Astrocyte of the spinal cord (primary cell): ENCODE measurements around the gene CHD3.

Source experiments
- DNase-seq: peaks from one replicate; pipeline ENCODE4 v3.0.0; 2011; ENCODE audit warnings: low read depth, low spot score
- H3K4me3 ChIP-seq: 2 replicates; pipeline ENCODE4 v1.5.1; 2011; ENCODE audit warnings: low read depth, mild to moderate bottlenecking, low read length, moderate library complexity
- CTCF ChIP-seq: IDR thresholded peaks from 2 replicates; pipeline ENCODE4 v1.5.1; 2012; ENCODE audit warnings: low read depth, mild to moderate bottlenecking, low read length, inconsistent platforms
- in situ Hi-C: cut with HindIII; loops from 2 replicates; pipeline ENCODE4 v1.10.0; 2017; ENCODE audit warnings: low sequenced_read_pairs

The CHD3 gene

DNA sequence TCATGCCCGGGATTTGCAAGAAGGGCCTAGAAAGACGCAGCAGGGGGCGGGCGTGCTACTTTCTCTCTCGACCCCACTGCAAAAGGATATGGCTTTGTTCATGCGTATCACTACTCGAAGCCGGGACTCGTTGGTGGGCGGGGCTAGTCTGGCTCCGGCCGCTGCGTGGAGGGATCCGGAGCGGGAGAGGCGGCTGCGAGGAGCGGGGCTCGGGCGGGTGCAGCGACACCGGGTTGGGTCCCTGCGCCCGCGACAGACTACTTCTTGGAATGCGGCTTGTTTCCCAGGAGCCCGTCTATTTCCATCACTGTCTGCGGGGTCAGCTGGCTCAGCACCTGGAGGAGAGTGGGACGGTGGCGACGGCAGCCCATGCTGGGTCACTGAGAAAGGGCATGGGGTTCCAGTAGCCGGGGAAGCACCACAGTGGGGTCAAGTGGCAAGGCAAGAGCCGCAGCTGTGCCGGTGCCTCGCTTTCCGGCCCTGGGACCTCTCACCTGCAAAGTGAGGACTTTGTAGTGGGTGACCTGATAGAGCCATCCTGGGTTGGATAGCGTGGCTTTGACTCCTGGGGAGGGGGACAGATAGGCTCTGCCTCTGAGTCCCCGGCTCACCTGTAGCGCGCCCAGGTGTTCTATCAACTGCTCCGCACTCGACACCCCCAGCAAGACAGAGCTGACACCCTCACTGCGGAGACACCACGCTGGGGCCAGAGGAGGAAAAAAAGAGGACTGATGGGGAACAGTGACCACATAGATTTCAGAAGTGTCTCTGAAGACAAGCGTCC, 34.4 kb downstream of the CHD3 start:
- in situ Hi-C loops: no loop called here
- peak; percentile 80 for DNase-seq
- no peak for TF ChIP-seq CTCF
- H3K4me3 ChIP-seq: peak overlapping the region; percentile 37

GRCh38 chr17:7927596-7927995, 39.0 kb downstream of the CHD3 start:
- no peak for DNase-seq
- no peak for TF ChIP-seq CTCF
- no peak overlapping the region for H3K4me3 ChIP-seq
- in situ Hi-C loops: no loop called here

GRCh38 chr17:7929158-7930023, 40.8 kb downstream of the CHD3 start, which contains the start of gene KCNAB3:
Gene KCNAB3, minus strand, starts transcription at chr17:7929856. Its CDS starts 421 bp downstream, at chr17:7929435.
- peak; percentile 74 for DNase-seq
- no peak for TF ChIP-seq CTCF
- in situ Hi-C loops: no loop called here
- peak within 1 kb of the TSS; percentile 49 for H3K4me3 ChIP-seq

DNA sequence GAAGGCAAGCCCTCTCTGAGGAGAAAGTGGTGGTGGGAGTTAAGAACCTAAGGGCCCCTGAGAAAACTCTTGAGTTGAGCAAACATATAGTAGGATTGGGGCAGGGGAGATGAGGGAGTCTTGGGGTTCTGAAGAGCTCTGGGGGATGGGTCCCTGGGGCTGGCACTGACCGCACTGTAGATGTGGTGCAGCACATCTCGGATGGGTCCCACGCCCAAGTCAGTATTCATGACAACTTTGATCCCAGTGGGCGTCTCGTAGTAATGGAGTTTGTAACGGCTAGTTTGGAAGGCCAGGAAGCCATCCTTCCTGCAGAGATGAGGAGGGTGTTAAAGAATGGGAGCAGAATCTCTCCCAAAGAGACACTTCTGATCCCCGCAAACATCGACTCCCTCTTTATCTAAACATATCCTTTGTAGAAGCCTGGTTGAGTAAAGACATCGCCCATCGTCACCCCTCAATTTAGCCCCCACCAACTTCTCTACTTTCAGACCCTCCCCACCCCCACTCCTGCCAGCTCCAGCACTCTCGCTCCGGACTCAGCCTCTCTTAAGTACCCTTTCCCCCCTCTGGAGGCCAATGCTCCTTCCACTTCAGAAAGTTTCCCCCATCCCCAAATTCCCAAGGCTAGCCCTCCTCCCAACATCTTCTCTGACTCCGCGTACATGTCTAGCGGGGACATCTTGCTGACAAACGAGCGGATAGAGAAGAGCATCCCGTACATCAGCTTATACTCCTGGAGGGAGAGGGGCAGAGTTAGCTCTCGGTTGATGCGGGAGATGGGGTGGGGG, 42.4 kb downstream of the CHD3 start:
- DNase-seq: peak; percentile 17
- in situ Hi-C loops: no loop called here
- TF ChIP-seq CTCF: no peak
- peak overlapping the region; percentile 97 for H3K4me3 ChIP-seq

GRCh38 chr17:7931709-7932482, 43.3 kb downstream of the CHD3 start, which contains the start of the genes CNTROB and TRAPPC1:
Gene CNTROB, plus strand, starts transcription at chr17:7932206. Its CDS starts 874 bp downstream, at chr17:7933080.
Gene TRAPPC1, minus strand, starts transcription at chr17:7931946. Its CDS starts 117 bp downstream, at chr17:7931829.
- H3K4me3 ChIP-seq: peak within 1 kb of the TSS; percentile 97
- peak; percentile 100 for DNase-seq
- TF ChIP-seq CTCF: no peak
- in situ Hi-C loops: no loop called here
